Measurements from ENCODE around the gene SATB2. TPM values are rescaled to one million over a fixed set of nuclear protein-coding genes. Genes with fewer than 3 reads are reported as not detected.

The SATB2 gene
- total and polyA plus RNA-seq, 2 donors (not counting 1 experiment from before 2014, with no cell fraction given) = 3.8 to 28.1 TPM

DNA sequence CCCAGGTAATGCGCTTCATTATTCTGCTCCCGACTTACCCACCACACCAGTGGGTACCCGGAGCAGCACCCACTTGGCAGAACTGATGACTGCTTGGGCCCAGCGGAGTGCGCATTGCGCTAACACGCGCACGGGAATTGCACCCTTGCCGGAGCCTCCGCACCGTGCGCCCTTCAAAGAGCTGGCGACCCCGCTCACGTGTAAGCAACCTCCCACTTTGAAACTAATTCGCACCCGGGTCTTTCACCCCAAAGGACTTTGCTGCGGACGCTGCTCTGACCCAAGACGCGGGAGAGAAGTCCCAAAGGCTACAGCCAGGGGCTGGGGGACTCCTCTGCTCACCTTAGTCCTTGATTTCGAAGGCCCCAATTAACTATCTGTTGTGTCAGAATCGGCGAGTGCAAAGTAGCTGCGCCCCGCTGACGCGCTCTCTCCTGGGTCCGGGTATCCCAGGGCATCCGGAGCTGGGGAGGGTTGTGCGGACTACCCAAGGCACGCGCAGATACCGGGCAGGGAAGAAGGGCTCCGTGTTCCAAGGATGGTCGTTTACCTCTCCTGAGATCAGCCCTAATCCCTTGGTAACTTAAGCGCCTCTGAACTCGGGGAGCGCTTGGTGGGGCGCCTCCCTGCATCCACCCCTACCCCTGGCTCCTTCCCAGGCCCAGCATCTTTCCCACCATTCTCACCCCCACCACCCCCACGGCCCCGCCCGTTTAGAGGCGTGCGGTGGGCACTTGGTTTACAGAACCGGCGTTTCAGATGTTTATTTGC lies 13.1 kb upstream of the SATB2 start:
- Histone ChIP-seq H3K9ac (ENCODE audit: insufficient read depth, low read length) (no peak overlapping the region), H3K4me3 (replicated peaks in 1 of 4; ENCODE audit: control extremely low read depth in 1 of 4, insufficient read depth in 1 of 4, low read depth in 3 of 4, low read length in 4 of 4) (peak overlapping the region in 1 of 4 experiments; percentile 39), H4K20me1 (ENCODE audit: control insufficient read depth, extremely low read depth, insufficient read depth, low read length) (no peaks in the 10 kb centered on the region), H3K27ac (ENCODE audit: insufficient read depth, low read length) (no peak overlapping the region), H3K36me3 (ENCODE audit: control insufficient read depth, insufficient read depth, low read length) (no peaks in the 10 kb centered on the region), H3K4me2 (ENCODE audit: extremely low read depth, insufficient read depth, low read length) (peak overlapping the region; percentile 66), H3K27me3 (ENCODE audit: control insufficient read depth, insufficient read depth, low read length) (peaks cover 63% of the 10 kb centered on the region), H3K4me1 (ENCODE audit: control insufficient read depth, extremely low read depth, insufficient read depth, low read length) (no peaks in the 10 kb centered on the region), H3K79me2 (ENCODE audit: control insufficient read depth, insufficient read depth, low read length) (no peaks in the 10 kb centered on the region), H2AFZ (ENCODE audit: low read length) (no peak overlapping the region), H3K9me3 (ENCODE audit: control insufficient read depth, insufficient read depth, low read depth, low read length) (no peaks in the 10 kb centered on the region)
- DNase-seq (ENCODE audit: low read depth in 2 of 2) = no peak
- TF ChIP-seq, protein P1, sequence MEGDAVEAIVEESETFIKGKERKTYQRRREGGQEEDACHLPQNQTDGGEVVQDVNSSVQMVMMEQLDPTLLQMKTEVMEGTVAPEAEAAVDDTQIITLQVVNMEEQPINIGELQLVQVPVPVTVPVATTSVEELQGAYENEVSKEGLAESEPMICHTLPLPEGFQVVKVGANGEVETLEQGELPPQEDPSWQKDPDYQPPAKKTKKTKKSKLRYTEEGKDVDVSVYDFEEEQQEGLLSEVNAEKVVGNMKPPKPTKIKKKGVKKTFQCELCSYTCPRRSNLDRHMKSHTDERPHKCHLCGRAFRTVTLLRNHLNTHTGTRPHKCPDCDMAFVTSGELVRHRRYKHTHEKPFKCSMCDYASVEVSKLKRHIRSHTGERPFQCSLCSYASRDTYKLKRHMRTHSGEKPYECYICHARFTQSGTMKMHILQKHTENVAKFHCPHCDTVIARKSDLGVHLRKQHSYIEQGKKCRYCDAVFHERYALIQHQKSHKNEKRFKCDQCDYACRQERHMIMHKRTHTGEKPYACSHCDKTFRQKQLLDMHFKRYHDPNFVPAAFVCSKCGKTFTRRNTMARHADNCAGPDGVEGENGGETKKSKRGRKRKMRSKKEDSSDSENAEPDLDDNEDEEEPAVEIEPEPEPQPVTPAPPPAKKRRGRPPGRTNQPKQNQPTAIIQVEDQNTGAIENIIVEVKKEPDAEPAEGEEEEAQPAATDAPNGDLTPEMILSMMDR (conservative IDR thresholded peaks at IDR 0.05 in 1 of 2, IDR thresholded peaks at IDR 0.05 in 1 of 2; ENCODE audit: low read depth in 1 of 2, low read length in 2 of 2) = no peak
- TF ChIP-seq EZH2 (IDR thresholded peaks at IDR 0.05; ENCODE audit: low read length, missing control alignments) = peak; percentile 92

DNA sequence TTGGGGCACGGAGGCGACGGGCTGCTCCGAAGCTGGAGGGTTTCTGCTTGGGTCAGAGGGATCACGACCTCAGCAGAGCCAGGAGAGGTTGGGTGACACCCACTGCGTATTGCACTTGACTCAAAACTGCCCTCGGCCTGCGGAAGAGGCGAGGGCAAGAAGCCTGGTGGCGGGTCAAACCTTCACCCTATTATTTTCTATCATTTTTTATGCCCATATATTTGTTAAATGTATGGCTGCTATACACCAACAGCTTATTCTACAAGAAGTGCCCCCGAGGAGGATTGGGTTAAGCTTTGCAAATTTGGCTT lies 12.6 kb upstream of the SATB2 start:
- Histone ChIP-seq H3K27me3 (ENCODE audit: control insufficient read depth, insufficient read depth, low read length) (peaks cover 68% of the 10 kb centered on the region), H3K4me2 (ENCODE audit: extremely low read depth, insufficient read depth, low read length) (no peak overlapping the region), H3K79me2 (ENCODE audit: control insufficient read depth, insufficient read depth, low read length) (no peaks in the 10 kb centered on the region), H3K4me3 (replicated peaks in 1 of 4; ENCODE audit: control extremely low read depth in 1 of 4, insufficient read depth in 1 of 4, low read depth in 3 of 4, low read length in 4 of 4) (no peak overlapping the region), H3K36me3 (ENCODE audit: control insufficient read depth, insufficient read depth, low read length) (no peaks in the 10 kb centered on the region), H2AFZ (ENCODE audit: low read length) (no peak overlapping the region), H3K9ac (ENCODE audit: insufficient read depth, low read length) (no peak overlapping the region), H4K20me1 (ENCODE audit: control insufficient read depth, extremely low read depth, insufficient read depth, low read length) (no peaks in the 10 kb centered on the region), H3K27ac (ENCODE audit: insufficient read depth, low read length) (no peak overlapping the region), H3K9me3 (ENCODE audit: control insufficient read depth, insufficient read depth, low read depth, low read length) (no peaks in the 10 kb centered on the region), H3K4me1 (ENCODE audit: control insufficient read depth, extremely low read depth, insufficient read depth, low read length) (no peaks in the 10 kb centered on the region)
- DNase-seq (ENCODE audit: low read depth in 2 of 2) = no peak
- no peak for TF ChIP-seq EZH2 (IDR thresholded peaks at IDR 0.05; ENCODE audit: low read length, missing control alignments)
- TF ChIP-seq, protein P1 (conservative IDR thresholded peaks at IDR 0.05 in 1 of 2, IDR thresholded peaks at IDR 0.05 in 1 of 2; ENCODE audit: low read depth in 1 of 2, low read length in 2 of 2) = no peak

DNA sequence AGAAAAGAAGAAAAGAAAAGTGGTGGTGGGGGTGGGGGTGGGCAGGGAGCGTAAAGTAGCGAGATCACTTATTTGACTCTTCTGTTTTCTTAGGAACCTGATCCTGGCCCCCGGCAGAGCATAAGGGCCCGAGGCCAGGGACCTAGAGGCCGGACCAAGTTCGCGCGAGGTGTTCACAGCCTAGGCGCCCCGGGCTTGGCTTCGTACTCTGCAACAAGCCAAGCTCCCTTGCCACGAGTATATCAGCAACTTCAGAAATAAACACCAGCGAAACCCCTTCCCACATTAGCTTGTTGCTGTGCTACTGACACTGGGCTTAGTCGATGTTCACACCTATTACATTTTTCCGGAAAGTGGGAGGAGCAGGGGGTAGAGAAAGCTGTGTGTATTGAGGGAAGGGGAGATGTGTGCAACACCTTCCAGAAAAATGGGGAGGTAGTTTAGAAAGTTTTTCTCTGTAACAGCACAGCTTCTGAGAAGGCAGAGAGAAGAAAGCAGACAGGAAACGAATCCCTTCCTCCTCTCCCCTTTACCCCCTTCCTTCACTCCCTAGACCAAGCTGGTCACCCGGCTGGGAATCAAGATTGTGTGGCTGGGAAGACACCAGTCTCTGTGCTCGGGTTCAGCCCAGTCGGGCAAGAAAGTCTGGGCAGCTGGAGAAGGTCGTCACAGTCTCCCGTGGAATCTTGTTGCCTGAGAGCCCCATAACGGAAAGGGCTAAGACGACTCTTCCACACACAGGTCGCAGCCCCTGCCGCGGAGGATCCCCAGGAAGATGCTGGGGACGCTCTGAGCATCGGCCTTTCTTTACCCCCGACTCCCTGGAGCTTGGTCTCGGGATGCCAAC lies 12.0 kb upstream of the SATB2 start:
- Histone ChIP-seq H4K20me1 (ENCODE audit: control insufficient read depth, extremely low read depth, insufficient read depth, low read length) (no peaks in the 10 kb centered on the region), H3K4me2 (ENCODE audit: extremely low read depth, insufficient read depth, low read length) (peak overlapping the region; percentile 29), H3K4me3 (replicated peaks in 1 of 4; ENCODE audit: control extremely low read depth in 1 of 4, insufficient read depth in 1 of 4, low read depth in 3 of 4, low read length in 4 of 4) (no peak overlapping the region), H3K27ac (ENCODE audit: insufficient read depth, low read length) (no peak overlapping the region), H3K36me3 (ENCODE audit: control insufficient read depth, insufficient read depth, low read length) (no peaks in the 10 kb centered on the region), H3K4me1 (ENCODE audit: control insufficient read depth, extremely low read depth, insufficient read depth, low read length) (no peaks in the 10 kb centered on the region), H3K27me3 (ENCODE audit: control insufficient read depth, insufficient read depth, low read length) (peaks cover 71% of the 10 kb centered on the region), H3K9me3 (ENCODE audit: control insufficient read depth, insufficient read depth, low read depth, low read length) (no peaks in the 10 kb centered on the region), H2AFZ (ENCODE audit: low read length) (no peak overlapping the region), H3K79me2 (ENCODE audit: control insufficient read depth, insufficient read depth, low read length) (no peaks in the 10 kb centered on the region), H3K9ac (ENCODE audit: insufficient read depth, low read length) (no peak overlapping the region)
- TF ChIP-seq EZH2 (IDR thresholded peaks at IDR 0.05; ENCODE audit: low read length, missing control alignments) = no peak
- TF ChIP-seq, protein P1 (conservative IDR thresholded peaks at IDR 0.05 in 1 of 2, IDR thresholded peaks at IDR 0.05 in 1 of 2; ENCODE audit: low read depth in 1 of 2, low read length in 2 of 2) = no peak
- no peak for DNase-seq (ENCODE audit: low read depth in 2 of 2)

All from fibroblast of lung (primary cell).